Measurements from ENCODE around the gene LTBR. TPM values are rescaled to one million over a fixed set of nuclear protein-coding genes. Genes with fewer than 3 reads are reported as not detected.

LTBR gene
- total RNA-seq, 4 donors from 2014 or later: 99.9 to 171 (median 142) TPM

- DNase-seq (ENCODE audit: low spot score) (no peak), ATAC-seq (ENCODE audit: low FRiP score) (no peak)
- no peak for TF ChIP-seq CTCF (IDR thresholded peaks at IDR 0.05)
Observed at GRCh38 chr12:6378709-6379472, 5.1 kb upstream of the LTBR start.

GRCh38 chr12:6380141-6381121 is 3.5 kb upstream of the LTBR start:
- no peak for ATAC-seq (ENCODE audit: low FRiP score)
- DNase-seq (ENCODE audit: low spot score): no peak
- TF ChIP-seq CTCF (IDR thresholded peaks at IDR 0.05): no peak

DNA sequence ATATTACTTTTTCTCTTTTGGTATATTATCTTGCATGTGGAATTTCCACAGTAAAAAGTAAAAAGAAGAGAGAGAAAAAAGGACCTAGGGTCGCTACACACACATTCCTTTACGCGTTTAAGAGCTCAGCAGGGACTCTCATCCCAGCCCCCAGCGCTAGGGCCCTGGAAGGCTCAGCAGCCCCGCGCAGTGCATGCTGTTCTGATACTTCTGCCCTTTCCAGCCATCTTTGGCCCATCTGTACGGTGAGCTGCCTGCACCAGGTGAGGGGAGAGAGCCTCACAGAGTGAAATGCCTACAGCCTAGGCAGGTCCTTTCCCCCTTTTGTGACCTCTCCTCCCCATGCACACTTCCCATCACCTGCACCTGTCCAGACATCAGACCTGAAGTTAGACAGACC is 1.6 kb upstream of the LTBR start:
- ATAC-seq (ENCODE audit: low FRiP score): no peak
- TF ChIP-seq CTCF (IDR thresholded peaks at IDR 0.05): no peak

DNA sequence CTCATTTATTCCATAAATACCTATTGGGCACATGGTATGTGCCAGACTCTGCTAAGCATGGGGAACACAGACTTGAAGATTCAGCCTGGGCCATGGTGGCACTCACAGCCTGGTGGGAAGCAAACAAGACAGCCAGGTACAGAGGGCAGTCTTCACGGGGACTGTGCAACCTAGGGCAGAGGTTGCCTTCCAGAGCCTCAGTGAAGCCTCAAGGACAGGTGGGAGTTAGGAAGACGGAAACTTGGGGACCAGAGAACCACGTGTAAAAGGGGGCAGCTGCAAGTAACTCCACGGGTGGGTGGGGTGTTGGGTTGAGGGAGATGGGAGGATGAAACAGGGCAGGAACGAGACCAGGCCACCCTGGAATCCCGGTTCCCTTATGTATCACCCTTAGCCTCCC is 980 bp upstream of the LTBR start:
- ATAC-seq (ENCODE audit: low FRiP score): no peak
- TF ChIP-seq CTCF (IDR thresholded peaks at IDR 0.05): no peak

More for the DNA sequence above, 1.6 kb upstream of the LTBR start:
- no peak for DNase-seq (ENCODE audit: low spot score)

DNA sequence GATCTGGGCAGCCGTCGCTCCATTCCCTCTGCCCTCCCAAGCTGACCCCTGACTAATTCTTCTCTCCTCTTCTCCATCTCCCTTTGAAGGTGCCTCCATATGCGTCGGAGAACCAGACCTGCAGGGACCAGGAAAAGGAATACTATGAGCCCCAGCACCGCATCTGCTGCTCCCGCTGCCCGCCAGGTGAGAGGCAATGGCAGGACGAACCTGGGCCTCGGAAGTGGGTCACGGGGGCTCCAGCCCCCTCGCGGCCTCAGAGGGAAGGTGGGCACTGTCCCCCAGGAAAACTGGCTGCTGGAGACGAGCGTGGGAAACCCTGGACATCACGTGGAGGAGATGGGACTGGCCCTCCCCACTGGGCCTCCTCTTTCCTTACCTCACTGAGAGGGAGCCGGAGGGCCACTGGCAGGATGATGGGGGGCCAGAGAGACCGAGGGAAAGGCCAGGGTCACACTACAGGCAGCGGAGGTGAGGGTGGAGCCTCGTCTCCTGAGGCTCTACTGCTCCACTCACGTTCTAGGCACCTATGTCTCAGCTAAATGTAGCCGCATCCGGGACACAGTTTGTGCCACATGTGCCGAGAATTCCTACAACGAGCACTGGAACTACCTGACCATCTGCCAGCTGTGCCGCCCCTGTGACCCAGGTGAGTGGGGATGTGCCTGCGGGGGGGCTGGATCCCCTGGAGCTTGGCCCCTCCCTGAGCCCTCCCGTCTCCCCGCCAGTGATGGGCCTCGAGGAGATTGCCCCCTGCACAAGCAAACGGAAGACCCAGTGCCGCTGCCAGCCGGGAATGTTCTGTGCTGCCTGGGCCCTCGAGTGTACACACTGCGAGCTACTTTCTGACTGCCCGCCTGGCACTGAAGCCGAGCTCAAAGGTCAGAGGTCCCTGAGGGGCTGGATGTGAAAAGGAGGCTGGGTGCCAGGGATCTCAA is 806 bp downstream of the LTBR start:
- DNase-seq (ENCODE audit: low spot score) (no peak), ATAC-seq (ENCODE audit: low FRiP score) (no peak)
- TF ChIP-seq CTCF (IDR thresholded peaks at IDR 0.05): no peak

More for the DNA sequence above, 980 bp upstream of the LTBR start:
- no peak for DNase-seq (ENCODE audit: low spot score)

DNA sequence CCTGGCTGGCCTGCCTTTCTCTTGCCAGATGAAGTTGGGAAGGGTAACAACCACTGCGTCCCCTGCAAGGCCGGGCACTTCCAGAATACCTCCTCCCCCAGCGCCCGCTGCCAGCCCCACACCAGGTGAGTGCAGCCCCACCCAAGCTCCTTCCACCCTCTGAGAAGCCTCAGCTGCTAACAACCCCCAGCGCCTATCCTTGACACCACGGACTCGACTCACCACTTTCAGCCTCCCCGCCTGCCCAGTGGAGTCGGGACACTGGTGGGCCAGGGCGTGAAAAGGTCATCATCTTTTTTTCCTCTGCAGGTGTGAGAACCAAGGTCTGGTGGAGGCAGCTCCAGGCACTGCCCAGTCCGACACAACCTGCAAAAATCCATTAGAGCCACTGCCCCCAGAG is 2.1 kb downstream of the LTBR start:
- no peak for DNase-seq (ENCODE audit: low spot score)
- TF ChIP-seq CTCF (IDR thresholded peaks at IDR 0.05): no peak
- ATAC-seq (ENCODE audit: low FRiP score): no peak

Measured in omental fat pad (tissue), 4 donors.